Bone marrow (tissue), 2 donors: ENCODE data around the gene NFKBIB.
"Not testable (repeated sequence)": the region's sequence is repeated elsewhere in the genome, so short reads cannot be mapped to it uniquely, and the experiment has no call there.

Source experiments
- DNase-seq, 2 donors: peaks; one replicate each; lab custom pipeline; 2025; lab: John Stamatoyannopoulos, UW

Gene NFKBIB

GRCh38 chr19:38875656-38876395 is 23.9 kb upstream of the NFKBIB start:
- DNase-seq = no peak

GRCh38 chr19:38877781-38878574 is 21.8 kb upstream of the NFKBIB start, which contains the start of gene RINL:
Gene RINL, minus strand, starts transcription at chr19:38878275. Its CDS starts 1,533 bp downstream, at chr19:38876742.
- DNase-seq = peak; percentile 13 to 25

DNA sequence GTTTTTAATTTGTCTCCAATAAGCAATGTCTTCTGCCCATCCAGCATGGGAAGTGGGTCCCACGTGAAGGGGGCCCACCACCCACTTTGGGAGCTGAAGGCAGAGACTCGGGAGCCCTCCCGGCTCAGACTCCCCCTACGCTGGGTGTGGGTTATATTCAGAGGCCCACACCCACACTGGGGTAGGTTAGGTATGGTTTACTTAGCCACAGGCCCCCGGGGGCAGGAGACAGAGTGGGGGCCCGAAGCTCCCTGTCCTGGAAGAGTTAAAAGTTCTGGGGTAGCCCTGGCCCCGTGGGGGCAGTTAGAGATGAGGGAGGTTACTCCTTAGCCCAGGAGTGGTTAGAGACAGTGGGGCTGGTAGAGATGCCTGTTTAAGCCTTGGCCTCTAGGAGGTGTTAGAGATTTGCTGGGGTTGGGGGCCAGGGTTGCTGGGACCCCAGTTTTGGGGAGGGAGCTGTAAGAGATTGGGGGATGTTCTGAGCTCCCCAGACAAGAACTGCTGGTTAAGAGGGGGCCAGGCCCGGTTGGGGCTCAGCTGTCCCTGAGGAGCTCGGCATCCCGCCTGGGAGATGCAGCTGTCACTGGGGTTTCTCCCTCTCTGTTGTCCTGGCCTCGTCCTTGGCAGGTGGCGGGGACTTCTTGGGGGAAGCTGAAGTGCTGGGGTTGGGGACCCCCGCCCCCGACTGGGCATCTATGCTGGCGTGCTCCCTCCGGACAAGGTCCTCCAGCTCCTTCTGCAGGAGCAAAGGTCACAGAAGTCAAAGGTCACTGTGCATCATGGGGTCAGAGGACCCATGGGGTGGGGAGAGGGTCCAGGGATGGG is 21.0 kb upstream of the NFKBIB start:
- no peak for DNase-seq

- no peak for DNase-seq
These were observed 20.4 kb upstream of the NFKBIB start for GRCh38 chr19:38879400-38879751.

- no peak for DNase-seq
These were observed 19.5 kb upstream of the NFKBIB start for GRCh38 chr19:38880076-38880881.

- no peak for DNase-seq
These were observed 18.7 kb upstream of the NFKBIB start for GRCh38 chr19:38880882-38881609.

DNA sequence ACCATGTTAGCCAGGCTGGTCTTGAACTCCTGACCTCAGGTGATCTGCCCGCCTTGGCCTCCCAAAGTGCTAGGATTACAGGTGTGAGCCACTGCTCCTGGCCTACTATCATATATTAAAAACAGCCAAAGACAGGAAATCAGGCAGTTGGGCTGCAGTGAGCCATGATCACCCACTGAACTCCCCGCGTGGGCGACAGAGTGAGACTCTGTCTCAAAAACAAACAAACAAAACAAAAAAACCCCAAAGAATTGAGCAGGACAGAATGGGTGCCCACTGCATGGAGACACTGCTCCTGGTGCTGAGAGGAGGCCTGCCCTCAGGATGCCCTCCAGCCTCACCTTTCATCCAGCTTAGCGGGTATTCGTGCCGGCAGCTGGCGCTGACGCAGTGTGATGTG is 16.5 kb upstream of the NFKBIB start:
- no peak for DNase-seq

DNA sequence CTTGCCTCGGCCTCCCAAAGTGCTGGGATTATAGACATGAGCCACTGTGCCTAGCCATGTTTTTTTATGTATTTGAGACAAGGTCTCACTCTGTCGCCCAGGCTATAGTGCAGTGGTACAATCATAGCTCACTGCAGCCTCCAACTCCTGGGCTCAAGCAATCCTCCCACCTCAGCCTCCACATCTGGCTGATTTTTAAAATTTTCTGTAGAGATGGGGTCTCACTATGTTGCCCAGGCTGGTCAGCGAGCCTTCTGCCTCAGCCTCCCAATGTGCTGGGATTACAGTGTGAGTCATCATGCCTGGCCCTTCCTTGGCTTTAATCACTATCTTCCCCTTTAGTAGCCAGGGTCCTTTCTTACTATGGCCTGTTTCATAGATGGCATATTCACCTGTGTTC is 15.1 kb upstream of the NFKBIB start:
- not testable (repeated sequence) for DNase-seq

- no peak for DNase-seq
These were observed 10.9 kb upstream of the NFKBIB start for GRCh38 chr19:38888876-38889275.

- DNase-seq = no peak
These were observed 10.0 kb upstream of the NFKBIB start for GRCh38 chr19:38889803-38890202.

DNA sequence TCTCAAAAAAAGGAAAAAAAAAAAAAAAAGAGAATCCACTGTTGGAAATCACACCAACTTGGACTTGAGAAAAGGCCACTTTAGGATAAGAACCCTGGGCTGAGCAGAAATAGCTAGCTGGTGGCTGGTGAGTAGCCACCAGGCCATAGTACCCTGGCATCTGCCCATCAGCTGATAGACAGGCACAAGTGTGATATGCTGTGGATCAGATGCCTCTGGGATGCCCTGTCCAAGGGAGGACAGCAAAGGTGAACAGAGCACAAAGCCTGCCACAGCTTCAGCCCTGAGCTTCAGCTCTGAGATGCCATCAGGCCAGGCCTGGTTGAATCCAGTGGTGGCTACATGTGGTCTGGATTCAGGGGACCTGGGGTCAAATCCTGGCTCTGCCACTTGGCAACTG is 9.1 kb upstream of the NFKBIB start:
- no peak for DNase-seq

- DNase-seq = no peak
These were observed 8.0 kb upstream of the NFKBIB start for GRCh38 chr19:38891771-38892170.

- DNase-seq = no peak
These were observed 6.9 kb upstream of the NFKBIB start for GRCh38 chr19:38892841-38893240.

GRCh38 chr19:38893341-38893771 is 6.4 kb upstream of the NFKBIB start:
- no peak for DNase-seq

DNA sequence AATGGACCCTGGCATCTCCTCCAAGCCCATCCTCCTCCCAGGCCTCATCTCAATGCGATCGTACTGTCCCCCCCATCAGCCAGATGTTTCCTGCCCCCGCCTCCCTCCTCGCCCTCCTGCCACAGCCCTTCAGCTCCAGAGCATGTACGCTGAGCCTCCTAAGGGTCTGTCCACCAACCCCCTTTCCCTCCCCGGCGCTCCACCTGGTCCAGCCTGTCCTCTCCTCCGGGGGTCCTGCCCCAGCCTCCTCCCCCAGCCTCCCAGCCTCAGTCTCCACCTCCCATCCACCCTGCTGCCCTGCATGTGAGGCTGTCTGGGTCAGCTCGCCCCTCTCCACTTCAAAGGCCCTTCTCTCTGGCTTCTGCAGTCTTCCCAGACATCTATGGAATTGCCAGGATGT is 4.8 kb upstream of the NFKBIB start:
- DNase-seq = peak in 1 of 2 donors; percentile 50

DNA sequence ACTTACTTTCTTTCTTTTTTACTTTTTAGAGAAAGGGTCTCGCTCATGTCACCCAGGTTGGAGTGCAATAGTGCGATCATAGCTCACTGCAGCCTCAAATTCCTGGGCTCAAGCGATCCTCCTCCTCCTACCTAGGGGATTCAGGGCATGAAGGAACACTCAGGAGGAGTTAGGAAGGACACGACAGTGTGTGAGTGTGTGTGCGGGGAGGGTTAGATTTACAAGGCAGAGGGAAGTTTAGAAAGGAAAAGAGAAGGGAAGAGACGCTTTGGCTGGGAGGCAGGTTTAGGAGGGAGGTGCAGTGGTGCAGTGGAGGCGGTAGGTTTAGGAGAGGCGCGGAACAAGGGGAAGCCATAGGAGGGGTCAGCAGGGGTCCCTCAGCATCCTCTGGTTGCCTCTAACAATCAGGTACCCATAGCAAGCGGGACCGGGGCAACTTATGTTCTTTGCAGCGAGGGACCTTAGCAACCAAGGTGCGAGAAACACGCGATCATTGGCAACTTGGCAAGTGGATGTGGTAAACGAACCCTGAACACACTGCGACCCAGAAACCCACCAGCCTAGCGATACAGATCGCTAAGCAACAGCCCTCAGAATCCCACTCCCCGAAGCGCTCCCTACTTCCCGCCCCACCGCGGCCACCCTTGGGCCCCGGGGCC is 852 bp upstream of the NFKBIB start:
- no peak for DNase-seq

DNA sequence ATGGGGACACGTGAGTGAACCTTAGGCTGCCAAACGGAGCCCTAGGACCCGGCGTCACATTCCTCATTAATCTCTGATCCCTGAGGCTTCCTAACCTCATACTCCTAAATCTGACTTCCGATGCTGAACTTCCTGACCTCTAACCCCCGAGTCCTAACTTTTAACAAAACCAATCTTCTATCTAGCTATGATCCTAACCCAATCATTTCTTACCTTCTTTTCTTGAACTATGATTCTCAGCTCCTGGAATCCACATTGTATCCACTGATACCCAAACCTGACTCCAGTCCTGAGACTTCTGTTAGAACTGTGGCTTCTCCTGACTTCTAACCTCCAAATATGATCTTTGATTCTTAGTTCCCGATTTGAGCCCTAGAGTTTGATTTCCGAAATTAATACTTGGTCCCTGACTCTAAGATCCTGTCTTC is 447 bp downstream of the NFKBIB start:
- no peak for DNase-seq

DNA sequence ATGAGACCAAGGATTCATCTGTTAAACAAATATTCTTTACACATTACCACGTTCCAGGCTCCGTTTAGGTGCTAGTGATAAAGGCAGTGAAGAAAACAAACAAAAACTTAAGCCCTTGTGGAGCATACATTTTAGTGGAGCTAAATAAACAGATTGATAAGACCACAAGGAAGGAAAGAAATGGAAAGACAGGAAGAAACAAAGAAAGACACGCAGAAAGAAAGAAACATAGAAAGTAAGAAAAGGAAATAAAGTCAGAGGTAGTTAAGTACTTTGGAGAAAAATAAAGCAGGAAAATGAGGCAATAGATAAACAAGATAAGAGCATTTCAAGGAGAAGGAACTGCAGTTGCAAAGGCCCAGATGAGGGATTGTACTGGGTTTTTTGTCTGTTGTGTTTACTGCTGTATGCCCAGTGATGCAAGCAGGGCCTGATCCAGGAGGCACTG is 998 bp downstream of the NFKBIB start:
- no peak for DNase-seq

DNA sequence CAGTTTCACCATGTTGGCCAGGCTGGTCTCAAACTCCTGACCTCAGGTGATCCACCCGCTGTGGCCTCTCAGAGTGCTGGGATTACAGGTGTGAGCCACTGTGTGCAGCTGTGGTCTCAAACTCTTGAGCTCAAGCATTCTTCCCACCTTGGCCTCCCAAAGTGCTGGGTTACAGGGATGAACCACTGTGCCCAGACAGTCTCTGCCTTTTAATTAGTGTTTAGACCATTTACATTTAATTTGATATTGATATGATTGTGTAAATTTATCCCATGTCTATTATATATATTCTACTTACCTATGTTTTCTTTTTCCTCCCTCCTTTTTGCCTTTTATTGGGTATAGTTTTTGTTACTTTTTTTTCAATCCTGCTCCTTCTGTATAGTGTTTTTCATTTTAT is 1.9 kb downstream of the NFKBIB start:
- DNase-seq = no peak
